SU-DHL-6 (cell line): ENCODE data around the gene OXCT1.

Experiments
- H2AFZ ChIP-seq: fragments of 200-600 bp; sonication (generic); 2 replicates; pipeline ENCODE4 v1.6.1; 2014; ENCODE audit warnings: low read depth, mild to moderate bottlenecking, moderate library complexity, mixed read lengths, antibody characterized with exemption, low read length; ENCODE audit not compliant: severe bottlenecking
- H3F3A ChIP-seq: fragments of 200-600 bp; shearing (Covaris generic); 2 replicates; pipeline ENCODE4 v1.6.0; 2016; ENCODE audit warnings: antibody characterized with exemption, mild to moderate bottlenecking; ENCODE audit not compliant: insufficient read depth
- H3K27ac ChIP-seq: fragments of 200-600 bp; sonication (generic); 2 replicates; pipeline ENCODE4 v1.5.1; 2016; ENCODE audit warnings: low read depth, mild to moderate bottlenecking, low read length, moderate library complexity, mixed read lengths
- H3K27me3 ChIP-seq: fragments of 200-600 bp; sonication (generic), shearing (Covaris generic); 2 replicates; pipeline ENCODE4 v1.6.0; 2014; ENCODE audit warnings: mild to moderate bottlenecking, low read length
- H3K36me3 ChIP-seq: fragments of 200-600 bp; sonication (generic); 2 replicates; pipeline ENCODE4 v1.6.1; 2014; ENCODE audit warnings: mild to moderate bottlenecking, low read length, mixed read lengths
- H3K4me2 ChIP-seq: fragments of 300-600, 200-600 bp; shearing (Covaris generic), sonication (generic); 2 replicates; pipeline ENCODE4 v1.6.0; 2014; ENCODE audit warnings: low read length, low read depth, mild to moderate bottlenecking; ENCODE audit not compliant: poor library complexity, severe bottlenecking
- H3K4me3 ChIP-seq: fragments of 200-600 bp; sonication (generic); 2 replicates; pipeline ENCODE4 v1.5.1; 2014; ENCODE audit warnings: antibody characterized with exemption, low read length, mild to moderate bottlenecking, mixed read lengths; ENCODE audit not compliant: insufficient read depth, poor library complexity, severe bottlenecking
- H3K79me2 ChIP-seq: fragments of 200-600 bp; sonication (generic); 2 replicates; pipeline ENCODE4 v1.6.1; 2014; ENCODE audit warnings: mild to moderate bottlenecking, low read length, moderate library complexity; ENCODE audit not compliant: insufficient read depth
- H3K9ac ChIP-seq: fragments of 200-600 bp; sonication (generic); 2 replicates; pipeline ENCODE4 v1.7.0; 2014; ENCODE audit warnings: mild to moderate bottlenecking, low read length
- H3K9me2 ChIP-seq: fragments of 200-600 bp; sonication (generic); replicated peaks from 2 replicates; pipeline ENCODE4 v1.6.1; 2014; ENCODE audit warnings: low read length; ENCODE audit not compliant: insufficient read depth
- H3K9me3 ChIP-seq: fragments of 200-600 bp; sonication (generic); 2 replicates; pipeline ENCODE4 v1.6.1; 2014; ENCODE audit warnings: low read length, mixed read lengths; ENCODE audit not compliant: insufficient read depth
- H4K20me1 ChIP-seq: fragments of 200-600 bp; sonication (generic); 2 replicates; pipeline ENCODE4 v1.6.1; 2014; ENCODE audit warnings: low read depth, mild to moderate bottlenecking, antibody characterized with exemption, low read length, moderate library complexity, mixed read lengths
- EZH2phosphoT487 ChIP-seq: fragments of 200-600 bp; sonication (generic), shearing (Covaris generic); conservative IDR thresholded peaks from 2 replicates; pipeline ENCODE4 v1.6.1; 2018; ENCODE audit warnings: mild to moderate bottlenecking, antibody characterized with exemption, low read length, moderate library complexity, mixed read lengths
- TF ChIP-seq, protein P1 (sequence below): fragments of 200-600 bp; sonication (generic); IDR thresholded peaks from one replicate; pipeline ENCODE4 v1.5.1; 2017; ENCODE audit warnings: antibody characterized with exemption, mild to moderate bottlenecking, low read length, moderate library complexity; ENCODE audit not compliant: insufficient read depth, poor library complexity, severe bottlenecking

OXCT1 gene

DNA sequence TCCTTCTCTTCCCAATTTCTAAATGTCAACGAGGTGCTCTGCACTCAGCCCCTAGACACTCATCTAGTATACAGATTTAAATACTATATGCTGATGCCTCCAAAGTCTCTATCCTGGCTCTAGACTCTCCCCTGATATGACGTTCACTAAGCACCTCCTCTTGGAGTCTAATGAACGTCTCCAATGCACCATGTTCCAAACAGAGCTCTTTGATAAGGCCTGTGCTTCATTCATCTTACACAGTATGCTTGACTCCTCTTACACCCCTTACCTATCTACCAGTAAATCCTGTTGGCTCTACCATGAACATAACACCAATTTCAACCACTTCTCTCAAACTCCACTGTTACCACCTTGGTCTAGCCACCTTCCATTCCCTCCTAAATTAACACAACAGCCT, 25.7 kb downstream of the OXCT1 start:
- Histone ChIP-seq H3K4me3 (no peak overlapping the region), H3K36me3 (peaks cover 35% of the 10 kb centered on the region), H3K27me3 (no peaks in the 10 kb centered on the region), H2AFZ (no peak overlapping the region), H4K20me1 (no peaks in the 10 kb centered on the region), H3K9me2 (no peaks in the 10 kb centered on the region), H3K27ac (no peak overlapping the region), H3K9ac (no peak overlapping the region), H3F3A (peaks cover 14% of the 10 kb centered on the region), H3K4me2 (no peak overlapping the region), H3K9me3 (no peaks in the 10 kb centered on the region), H3K79me2 (no peaks in the 10 kb centered on the region)
- no peak for TF ChIP-seq EZH2phosphoT487
- TF ChIP-seq, protein P1, sequence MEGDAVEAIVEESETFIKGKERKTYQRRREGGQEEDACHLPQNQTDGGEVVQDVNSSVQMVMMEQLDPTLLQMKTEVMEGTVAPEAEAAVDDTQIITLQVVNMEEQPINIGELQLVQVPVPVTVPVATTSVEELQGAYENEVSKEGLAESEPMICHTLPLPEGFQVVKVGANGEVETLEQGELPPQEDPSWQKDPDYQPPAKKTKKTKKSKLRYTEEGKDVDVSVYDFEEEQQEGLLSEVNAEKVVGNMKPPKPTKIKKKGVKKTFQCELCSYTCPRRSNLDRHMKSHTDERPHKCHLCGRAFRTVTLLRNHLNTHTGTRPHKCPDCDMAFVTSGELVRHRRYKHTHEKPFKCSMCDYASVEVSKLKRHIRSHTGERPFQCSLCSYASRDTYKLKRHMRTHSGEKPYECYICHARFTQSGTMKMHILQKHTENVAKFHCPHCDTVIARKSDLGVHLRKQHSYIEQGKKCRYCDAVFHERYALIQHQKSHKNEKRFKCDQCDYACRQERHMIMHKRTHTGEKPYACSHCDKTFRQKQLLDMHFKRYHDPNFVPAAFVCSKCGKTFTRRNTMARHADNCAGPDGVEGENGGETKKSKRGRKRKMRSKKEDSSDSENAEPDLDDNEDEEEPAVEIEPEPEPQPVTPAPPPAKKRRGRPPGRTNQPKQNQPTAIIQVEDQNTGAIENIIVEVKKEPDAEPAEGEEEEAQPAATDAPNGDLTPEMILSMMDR: no peak

GRCh38 chr5:41843456-41844370, 26.5 kb downstream of the OXCT1 start:
- no peak overlapping the region for H2AFZ ChIP-seq

GRCh38 chr5:41842777-41843176, 27.4 kb downstream of the OXCT1 start:
- no peak overlapping the region for H3K4me3 ChIP-seq
- no peaks in the 10 kb centered on the region for H4K20me1 ChIP-seq
- no peaks in the 10 kb centered on the region for H3K9me2 ChIP-seq
- H3K9me3 ChIP-seq: no peaks in the 10 kb centered on the region
- peaks cover 31% of the 10 kb centered on the region for H3K36me3 ChIP-seq
- H3K9ac ChIP-seq: no peak overlapping the region
- no peak overlapping the region for H2AFZ ChIP-seq
- TF ChIP-seq, protein P1: no peak
- no peak for TF ChIP-seq EZH2phosphoT487
- no peaks in the 10 kb centered on the region for H3K27me3 ChIP-seq
- no peaks in the 10 kb centered on the region for H3K79me2 ChIP-seq
- peaks cover 14% of the 10 kb centered on the region for H3F3A ChIP-seq
- H3K27ac ChIP-seq: no peak overlapping the region
- H3K4me2 ChIP-seq: no peak overlapping the region

More at GRCh38 chr5:41843456-41844370, 26.5 kb downstream of the OXCT1 start:
- Histone ChIP-seq H3K27me3 (no peaks in the 10 kb centered on the region), H4K20me1 (no peaks in the 10 kb centered on the region), H3K9ac (no peak overlapping the region), H3K9me2 (no peaks in the 10 kb centered on the region), H3F3A (peaks cover 14% of the 10 kb centered on the region), H3K4me2 (no peak overlapping the region), H3K9me3 (no peaks in the 10 kb centered on the region), H3K36me3 (peaks cover 31% of the 10 kb centered on the region), H3K27ac (no peak overlapping the region), H3K4me3 (no peak overlapping the region), H3K79me2 (no peaks in the 10 kb centered on the region)
- TF ChIP-seq, protein P1: peak; percentile 65
- no peak for TF ChIP-seq EZH2phosphoT487
